Erythroblast (primary cell): Measurements from ENCODE around the gene TWF1.

Experiments used
- GATA1 ChIP-seq: IDR thresholded peaks from 2 replicates; pipeline ENCODE4 v1.6.1; 2011; ENCODE audit warnings: low read depth, mild to moderate bottlenecking, control low read depth, low read length, moderate library complexity
- POLR2A ChIP-seq: IDR thresholded peaks from 2 replicates; pipeline ENCODE4 v1.6.1; 2011; ENCODE audit warnings: mild to moderate bottlenecking, low read length

- TF ChIP-seq POLR2A = no peak
- no peak for TF ChIP-seq GATA1
Observed at GRCh38 chr12:43852744-43853143, 46.6 kb upstream of the TWF1 start.
